Measurements from ENCODE around the gene PROM2.
A peak's percentile ranks its signal among the peaks of the same experiment; 100 is the strongest.

PROM2 gene

GRCh38 chr2:95319481-95320343 is 45.5 kb downstream of the PROM2 start:
- DNase-seq (ENCODE audit: low read depth in 2 of 2): no peak
- no peak overlapping the region for H3K4me3 ChIP-seq (replicated peaks in 1 of 2; ENCODE audit: low read depth in 2 of 2, low read length in 2 of 2)
- no peak for TF ChIP-seq CTCF (IDR thresholded peaks at IDR 0.05; ENCODE audit: low read depth, low read length)

DNA sequence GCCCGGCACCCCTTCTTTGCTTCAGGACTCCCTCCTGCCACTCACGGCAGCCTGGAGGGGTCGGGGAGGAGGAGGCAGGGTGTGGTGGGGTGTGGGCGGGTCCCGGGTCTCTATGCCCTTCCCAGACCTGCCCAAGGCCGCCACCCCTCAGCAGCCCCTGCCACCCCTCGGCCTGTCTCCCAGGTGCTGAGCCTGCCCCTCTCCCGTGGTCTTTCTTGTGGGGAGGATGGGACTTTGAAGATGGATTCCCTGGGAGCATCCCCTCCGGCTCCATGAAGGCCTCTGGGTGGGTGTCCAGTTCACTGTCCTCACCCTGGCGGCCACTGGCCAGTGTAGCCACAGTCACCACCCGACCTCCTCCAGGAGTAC is 46.1 kb downstream of the PROM2 start:
- H3K4me3 ChIP-seq (replicated peaks in 1 of 2; ENCODE audit: low read depth in 2 of 2, low read length in 2 of 2): no peak overlapping the region
- DNase-seq (ENCODE audit: low read depth in 2 of 2): no peak
- no peak for TF ChIP-seq CTCF (IDR thresholded peaks at IDR 0.05; ENCODE audit: low read depth, low read length)

DNA sequence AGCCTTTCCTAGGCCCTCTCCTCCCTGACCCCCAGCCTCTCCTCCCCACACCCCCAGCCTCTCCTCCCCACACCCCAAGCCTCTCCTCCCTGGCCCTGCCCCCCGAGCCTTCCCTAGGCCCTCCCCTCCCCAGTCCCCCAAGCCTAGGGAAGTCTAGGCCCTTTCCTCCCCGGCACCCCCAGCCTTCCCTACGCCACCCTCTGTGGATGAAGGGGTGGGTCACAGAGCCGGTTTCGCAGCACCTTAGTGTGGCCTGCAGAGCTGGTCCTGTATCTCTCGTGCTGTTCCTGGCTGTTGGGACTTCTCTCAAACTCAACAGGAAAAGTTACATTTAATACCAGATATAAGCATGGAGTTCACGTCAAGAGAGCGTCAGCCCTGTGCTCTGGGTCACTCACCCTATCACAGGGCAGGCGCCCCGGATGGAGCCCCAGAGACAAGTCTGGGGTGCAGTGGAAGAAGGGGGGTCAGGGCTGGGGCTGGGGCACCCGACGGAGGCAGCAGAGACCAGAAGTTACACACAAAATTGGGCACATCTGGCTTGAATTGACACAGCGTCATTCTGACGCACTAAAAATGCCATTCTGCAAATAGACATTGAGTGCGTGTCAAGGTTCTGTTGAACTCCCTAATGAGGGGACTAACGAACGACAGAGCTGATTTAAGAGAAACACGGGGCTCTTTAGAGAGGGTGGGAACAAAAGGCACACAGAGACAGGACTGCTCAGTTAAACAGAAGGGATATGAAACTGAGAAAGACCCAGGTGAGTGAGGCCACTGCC is 46.9 kb downstream of the PROM2 start:
- no peak overlapping the region for H3K4me3 ChIP-seq (replicated peaks in 1 of 2; ENCODE audit: low read depth in 2 of 2, low read length in 2 of 2)
- no peak for TF ChIP-seq CTCF (IDR thresholded peaks at IDR 0.05; ENCODE audit: low read depth, low read length)
- DNase-seq (ENCODE audit: low read depth in 2 of 2): no peak

GRCh38 chr2:95323347-95324155 is 49.3 kb downstream of the PROM2 start:
- peak; percentile 34 for TF ChIP-seq CTCF (IDR thresholded peaks at IDR 0.05; ENCODE audit: low read depth, low read length)
- DNase-seq (ENCODE audit: low read depth in 2 of 2): peak in 1 of 2 donors; percentile 24
- no peak overlapping the region for H3K4me3 ChIP-seq (replicated peaks in 1 of 2; ENCODE audit: low read depth in 2 of 2, low read length in 2 of 2)

- H3K4me3 ChIP-seq (replicated peaks in 1 of 2; ENCODE audit: low read depth in 2 of 2, low read length in 2 of 2): no peak overlapping the region
- no peak for TF ChIP-seq CTCF (IDR thresholded peaks at IDR 0.05; ENCODE audit: low read depth, low read length)
These were observed 50.8 kb downstream of the PROM2 start for GRCh38 chr2:95325026-95325425.

GRCh38 chr2:95325590-95326432 is 51.6 kb downstream of the PROM2 start:
- no peak for TF ChIP-seq CTCF (IDR thresholded peaks at IDR 0.05; ENCODE audit: low read depth, low read length)
- no peak for DNase-seq (ENCODE audit: low read depth in 2 of 2)
- H3K4me3 ChIP-seq (replicated peaks in 1 of 2; ENCODE audit: low read depth in 2 of 2, low read length in 2 of 2): no peak overlapping the region

More at GRCh38 chr2:95325026-95325425, 50.8 kb downstream of the PROM2 start:
- no peak for DNase-seq (ENCODE audit: low read depth in 2 of 2)

All from cardiac fibroblast (primary cell).